Stimulated activated CD4-positive, alpha-beta T cell treated with anti-CD3 and anti-CD28 coated beads, Interleukin-4, amount 100 ng/mL, for 24 hours (primary cell): ENCODE measurements around the gene FRZB.
"Not testable (repeated sequence)": the region's sequence is repeated elsewhere in the genome, so short reads cannot be mapped to it uniquely, and the experiment has no call there.

Experiments
- DNase-seq: peaks from one replicate; pipeline ENCODE4 v3.0.0-alpha.2; 2020

FRZB gene, protein sequence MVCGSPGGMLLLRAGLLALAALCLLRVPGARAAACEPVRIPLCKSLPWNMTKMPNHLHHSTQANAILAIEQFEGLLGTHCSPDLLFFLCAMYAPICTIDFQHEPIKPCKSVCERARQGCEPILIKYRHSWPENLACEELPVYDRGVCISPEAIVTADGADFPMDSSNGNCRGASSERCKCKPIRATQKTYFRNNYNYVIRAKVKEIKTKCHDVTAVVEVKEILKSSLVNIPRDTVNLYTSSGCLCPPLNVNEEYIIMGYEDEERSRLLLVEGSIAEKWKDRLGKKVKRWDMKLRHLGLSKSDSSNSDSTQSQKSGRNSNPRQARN

DNA sequence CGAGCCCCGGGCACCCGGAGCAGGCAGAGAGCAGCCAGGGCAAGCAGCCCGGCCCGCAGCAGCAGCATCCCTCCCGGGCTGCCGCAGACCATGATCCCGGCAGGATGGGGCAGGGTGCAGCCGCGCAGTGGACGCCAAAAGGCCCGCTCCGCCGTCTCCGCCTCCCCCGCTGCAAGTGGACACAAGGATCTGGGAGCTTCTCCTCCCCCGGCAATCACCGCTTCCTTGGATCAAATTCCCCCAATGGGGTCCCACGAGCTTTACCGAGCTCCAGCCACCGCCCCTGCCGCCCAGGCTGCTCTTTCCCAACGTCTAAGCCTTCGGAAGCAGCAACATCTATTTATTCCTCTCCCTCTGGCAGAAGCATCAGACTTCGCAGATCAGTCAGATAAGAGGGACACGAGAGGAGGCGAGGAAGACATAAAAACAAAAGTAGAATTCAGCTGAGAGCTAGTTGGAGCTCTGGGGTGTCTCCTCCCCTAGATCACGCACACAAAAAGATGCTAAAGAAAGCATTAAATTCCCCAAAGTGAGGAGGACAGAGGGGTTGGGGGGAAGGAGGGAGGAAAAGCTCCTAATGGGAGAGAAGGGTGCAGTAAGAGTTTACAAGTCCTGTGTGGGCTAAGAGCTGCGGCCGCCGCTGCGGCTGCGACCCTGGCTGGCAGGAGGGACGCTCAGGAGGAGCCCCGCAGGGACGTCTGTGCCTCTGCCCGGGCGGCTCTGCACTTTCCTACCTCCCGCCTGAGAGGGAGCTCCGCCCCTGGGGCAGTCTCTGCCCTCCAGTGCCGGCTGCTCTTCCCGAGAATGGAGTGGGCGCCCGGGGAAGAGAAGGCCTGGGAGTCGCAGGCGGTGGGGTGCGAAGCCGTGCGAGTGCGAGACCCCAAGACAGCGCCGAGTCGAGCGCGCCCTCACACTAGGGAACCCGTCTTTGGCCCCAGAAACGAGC lies at the start of gene FRZB:
FRZB (minus strand) TSS at position 177 of the 946 bp plus-strand sequence; CDS start at position 92, 85 bp downstream.
- DNase-seq = no peak

DNA sequence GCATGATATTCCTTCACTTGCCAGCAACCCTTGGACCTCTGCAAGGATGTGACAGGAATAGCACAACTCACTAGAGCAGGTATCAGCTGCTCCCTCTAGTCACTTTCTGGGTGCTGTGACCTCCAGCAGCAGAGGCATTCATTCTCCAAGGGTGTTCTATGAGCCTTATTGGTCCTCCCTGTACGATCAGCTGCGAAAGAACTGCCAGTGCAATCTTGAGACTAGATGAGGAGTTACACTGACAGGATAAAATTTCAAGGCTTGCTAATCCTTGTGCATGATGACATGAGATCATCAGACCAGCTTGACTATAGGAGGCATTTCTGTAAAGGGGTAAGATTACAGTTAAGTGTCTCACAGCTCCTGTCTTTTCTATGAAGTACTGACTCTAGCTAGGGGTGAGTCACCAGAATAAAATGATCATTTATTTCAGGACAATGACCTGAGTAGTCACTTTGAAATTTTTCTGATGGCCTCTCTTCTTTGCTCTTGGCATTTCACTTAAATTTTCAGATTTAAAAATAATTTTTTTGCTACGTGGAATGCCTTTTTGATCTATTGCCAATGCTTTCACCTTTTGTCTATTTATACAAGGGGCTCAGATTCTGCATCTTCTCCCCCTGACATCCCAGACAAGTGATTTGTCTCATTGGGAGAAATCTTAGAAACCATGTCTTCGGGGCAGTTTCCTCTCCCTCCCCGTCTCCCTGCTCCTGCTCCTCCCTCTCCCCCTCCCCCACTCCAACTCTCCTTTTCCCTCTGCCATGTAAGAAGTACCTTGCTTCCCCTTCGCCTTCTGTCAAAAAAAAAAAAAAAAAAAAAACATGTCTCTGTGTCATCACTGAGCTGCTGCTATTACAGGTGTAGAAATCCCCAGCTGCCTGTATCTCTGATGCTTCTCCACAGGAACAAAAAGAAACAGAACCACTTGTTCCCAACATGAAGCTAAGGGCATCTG lies 49.2 kb upstream of the FRZB start:
- DNase-seq = no peak

DNA sequence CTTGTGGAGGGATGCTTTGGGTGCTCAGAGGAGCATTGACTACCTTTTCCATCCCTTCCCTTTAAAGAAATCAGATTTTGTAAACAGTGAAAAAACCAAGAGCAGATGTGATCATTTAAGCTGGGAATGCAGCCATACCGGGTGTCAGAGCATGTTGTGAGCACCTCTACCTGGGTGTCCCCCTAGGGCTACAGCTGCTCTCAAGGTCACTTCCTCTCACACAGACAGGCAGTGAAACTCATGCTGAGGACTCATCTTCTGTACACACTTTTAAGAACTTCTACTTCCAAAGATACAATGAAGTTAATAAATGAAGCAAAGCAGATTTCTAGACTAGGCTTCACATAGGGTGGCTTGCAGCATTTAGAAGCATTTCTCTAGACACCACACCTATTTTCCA lies 48.4 kb upstream of the FRZB start:
- no peak for DNase-seq

DNA sequence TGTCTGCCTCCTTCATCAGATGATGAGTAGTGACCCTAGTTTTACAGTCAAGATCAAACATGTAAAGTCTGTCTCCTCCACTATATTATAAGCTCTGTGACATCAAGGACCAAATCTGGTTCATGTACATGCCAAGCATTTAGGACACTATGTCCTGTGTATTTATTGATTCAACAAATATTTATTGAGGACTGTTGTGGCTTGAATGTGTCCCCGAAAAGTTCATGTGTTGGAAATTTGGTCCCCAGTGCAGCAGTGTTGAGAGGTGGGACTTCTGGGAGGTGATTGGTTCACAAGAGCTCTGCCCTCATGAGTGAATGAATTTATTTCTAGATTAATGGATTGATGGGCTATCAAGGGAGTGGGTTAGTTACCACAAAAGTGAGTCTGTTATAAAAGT lies 46.6 kb upstream of the FRZB start:
- DNase-seq = no peak

DNA sequence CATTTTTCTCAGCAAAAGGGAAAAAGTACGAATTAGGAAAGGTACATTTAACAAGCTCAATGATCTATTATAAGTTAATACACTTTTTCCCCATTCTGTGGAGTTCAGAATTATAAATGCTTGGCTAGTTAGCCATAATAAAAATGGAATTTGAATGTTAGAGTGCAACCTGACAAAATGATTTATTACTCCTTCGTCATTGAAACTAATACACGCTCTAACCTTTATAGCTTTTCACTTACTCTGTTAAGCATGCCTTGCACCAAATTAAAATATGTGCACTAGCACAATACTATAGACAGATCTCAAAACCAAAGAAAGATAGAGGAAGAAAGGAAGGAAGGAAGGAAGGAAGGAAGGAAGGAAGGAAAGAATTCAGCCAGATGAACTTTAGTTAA lies 46.1 kb upstream of the FRZB start:
- no peak for DNase-seq

DNA sequence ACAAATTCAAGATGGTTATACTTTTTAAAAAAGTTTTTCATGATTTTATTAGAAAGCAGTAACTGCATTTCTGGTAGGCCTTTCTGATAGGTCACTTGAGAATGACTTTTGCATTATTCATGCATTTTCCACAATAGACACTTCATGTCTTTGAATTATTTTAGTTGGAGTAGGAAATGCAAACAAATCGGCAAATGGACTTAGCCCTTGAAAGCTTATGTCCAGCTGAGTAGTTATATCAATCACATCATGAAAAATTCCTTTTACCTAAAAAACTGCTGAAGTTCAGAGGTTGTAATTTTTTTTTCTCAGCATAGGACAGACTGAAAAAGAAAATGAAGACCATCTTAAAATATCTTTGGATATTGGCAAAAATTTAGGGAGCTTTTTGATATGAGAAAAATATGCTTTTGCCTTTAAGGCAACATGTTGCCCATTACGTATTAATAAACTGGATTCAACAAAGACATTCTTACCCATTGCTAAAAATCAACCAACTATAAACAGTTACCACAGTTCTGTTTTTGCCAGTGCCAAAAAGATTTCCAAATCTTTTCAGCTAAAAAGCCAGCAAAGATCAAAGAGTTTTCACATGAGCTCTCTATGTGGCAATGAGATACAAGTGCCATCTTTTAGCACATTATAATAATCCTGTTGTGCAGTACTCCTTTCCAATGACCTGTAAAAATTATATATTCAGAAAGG lies 45.5 kb upstream of the FRZB start:
- no peak for DNase-seq

DNA sequence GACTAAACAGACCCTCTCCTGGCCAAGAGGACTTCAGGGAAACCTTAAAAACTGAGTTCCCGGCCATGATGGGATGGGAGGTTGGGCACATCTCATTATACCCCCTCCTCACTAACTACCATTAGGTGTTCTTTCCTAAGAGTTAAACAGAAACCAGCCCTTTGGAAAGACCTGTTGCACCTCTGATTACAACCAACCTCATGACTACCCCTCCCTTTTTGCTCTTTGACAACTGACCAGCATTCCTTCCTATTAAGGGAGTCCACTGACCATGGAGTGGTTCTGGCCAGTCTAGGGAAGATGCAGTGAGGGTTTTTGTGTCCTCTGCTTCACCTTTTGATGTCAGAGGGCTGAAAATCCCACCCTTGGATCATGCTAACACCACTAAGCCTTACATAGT lies 44.5 kb upstream of the FRZB start:
- no peak for DNase-seq

DNA sequence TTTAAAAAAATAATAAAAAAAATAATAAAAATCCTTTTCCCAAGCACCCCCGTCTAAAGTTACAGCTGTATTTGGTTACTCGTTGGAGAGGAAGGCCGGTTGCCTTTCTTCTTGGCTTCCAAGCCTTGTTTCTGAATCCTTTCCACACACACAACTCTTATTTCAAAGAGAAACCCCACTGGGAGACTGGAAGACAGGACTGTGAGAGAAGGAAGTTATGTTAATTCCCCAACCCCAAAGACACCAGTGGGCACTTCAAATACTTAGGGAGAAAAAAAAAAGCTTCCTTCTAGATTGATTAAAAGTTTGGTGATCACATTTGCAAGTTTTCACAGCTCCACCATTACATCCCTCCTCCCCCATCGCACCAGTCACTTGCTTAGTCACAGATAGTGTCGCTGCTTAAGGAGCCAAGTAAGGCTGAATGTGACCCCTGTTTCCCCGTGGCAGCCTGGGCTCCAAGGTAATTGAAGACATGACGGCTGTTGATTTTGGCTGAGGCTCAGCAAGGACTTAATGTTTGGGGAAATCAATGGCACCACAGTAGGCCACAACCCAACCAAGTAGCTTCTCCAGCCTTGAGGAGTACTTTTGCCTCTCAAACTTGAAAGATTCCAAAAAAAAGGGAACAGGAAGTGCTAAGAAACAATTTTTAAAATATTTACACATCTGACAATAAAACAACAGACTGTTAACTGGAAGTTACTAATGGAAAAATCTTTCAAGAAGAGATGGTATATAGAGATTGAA lies 40.8 kb upstream of the FRZB start:
- DNase-seq = no peak

DNA sequence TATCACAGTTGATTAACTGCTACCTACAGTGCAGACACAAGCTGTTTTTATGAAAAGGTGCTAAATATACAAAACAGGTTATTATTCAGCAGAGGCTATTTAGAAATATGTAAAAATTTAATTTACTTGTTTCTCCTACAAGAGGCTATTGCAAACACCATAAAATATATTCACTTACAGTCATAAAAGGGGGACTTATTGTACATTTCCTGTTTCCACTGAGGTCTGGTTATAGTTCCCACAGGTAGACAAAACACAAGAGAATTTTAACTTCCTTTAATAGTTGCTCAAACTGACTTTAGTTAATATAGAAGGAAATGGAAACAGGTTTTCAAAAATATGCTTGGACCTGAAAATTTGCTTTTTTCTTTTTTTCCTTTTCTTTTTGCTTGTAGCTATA lies 40.0 kb upstream of the FRZB start:
- DNase-seq = no peak

DNA sequence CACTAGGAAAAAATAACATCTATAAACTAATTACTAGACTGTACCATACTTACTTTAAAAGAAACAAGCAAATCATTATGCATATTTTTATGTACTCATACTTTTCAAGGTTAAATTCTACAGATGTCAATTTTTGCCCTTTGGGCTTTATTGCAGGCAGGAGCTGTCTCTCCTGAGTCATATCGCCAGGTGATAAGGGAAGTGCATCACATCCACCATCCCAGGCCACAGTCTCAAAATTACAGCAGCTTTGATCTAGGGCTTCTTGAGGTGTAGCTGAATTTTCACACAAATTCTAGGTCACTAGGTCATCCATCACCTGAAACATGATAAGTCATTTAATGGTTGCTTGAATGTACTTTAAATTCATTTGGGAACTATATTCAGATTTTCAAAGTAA lies 38.4 kb upstream of the FRZB start:
- no peak for DNase-seq

DNA sequence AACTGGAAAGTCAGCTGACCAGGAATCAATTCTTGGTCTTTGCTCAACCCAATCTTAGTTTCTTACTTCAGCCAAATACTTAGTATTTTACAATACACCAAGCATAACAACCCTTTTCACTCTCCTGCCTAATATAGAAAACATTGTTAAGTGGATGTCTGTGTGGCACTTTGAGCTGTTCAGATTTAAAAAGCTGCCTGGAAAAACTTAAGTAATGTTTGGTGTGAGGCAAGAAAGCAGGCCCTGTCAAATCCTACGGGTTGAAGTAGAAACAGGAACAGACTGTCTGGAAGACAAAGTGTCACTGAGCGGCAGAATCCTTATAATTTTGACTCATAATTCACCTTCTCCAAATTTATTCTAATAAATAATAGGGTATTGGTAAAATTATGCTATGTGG lies 37.1 kb upstream of the FRZB start:
- no peak for DNase-seq

DNA sequence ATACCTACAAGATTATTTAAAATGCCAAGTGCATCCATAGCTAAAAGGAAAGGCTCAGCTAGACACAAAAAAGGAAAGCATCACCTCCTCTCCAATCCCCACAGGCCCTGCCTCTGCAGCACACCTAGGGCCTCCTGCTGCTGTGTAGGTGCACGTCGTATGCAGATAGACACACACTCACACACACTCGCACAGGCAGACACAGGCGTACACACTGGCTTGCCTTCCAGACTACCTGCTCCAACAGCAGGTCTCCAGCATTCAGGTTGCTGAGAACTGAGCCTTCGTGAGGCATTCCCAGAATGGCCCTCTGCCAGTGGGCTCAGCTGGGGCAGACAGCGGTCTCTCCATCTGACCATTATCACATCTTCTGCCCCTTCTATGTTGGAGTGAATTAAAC lies 35.3 kb upstream of the FRZB start:
- no peak for DNase-seq

DNA sequence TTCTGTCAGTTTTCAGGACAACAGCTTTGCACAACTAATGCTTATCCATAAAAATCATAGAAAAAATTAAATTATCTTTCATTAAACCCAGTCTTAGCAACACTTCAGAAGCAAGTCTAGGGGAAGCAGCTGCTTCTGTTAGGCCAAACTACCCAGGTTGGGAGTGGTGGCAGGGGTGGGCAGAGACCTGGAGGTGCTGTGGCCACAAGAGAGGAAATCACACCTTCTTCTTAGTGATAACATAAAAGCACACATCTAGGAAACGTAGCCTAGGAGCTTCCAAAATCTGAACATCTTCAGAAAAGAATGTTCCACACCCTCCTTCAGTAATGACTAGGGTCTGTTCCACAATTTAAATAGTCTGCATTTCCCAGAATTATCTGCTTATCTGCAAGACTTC lies 32.3 kb upstream of the FRZB start:
- DNase-seq = no peak

DNA sequence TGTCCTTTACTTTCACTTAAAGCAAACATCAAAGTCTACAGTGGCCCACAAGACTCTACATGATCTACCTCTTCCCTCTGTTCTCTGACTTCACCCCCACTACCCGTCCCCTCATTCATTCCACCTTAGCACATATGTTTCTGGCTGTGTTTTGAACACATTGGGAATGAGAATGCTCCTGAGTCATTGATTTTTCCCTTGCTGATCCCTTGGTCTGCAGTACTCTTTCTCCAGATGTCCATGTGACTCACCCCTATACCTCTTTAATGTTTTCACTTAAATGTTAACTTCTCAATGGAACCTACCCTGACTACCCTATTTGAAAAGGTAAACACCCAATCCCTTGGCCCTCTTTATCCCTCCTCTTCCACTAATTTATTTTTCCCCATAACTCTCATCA lies 30.7 kb upstream of the FRZB start:
- no peak for DNase-seq

DNA sequence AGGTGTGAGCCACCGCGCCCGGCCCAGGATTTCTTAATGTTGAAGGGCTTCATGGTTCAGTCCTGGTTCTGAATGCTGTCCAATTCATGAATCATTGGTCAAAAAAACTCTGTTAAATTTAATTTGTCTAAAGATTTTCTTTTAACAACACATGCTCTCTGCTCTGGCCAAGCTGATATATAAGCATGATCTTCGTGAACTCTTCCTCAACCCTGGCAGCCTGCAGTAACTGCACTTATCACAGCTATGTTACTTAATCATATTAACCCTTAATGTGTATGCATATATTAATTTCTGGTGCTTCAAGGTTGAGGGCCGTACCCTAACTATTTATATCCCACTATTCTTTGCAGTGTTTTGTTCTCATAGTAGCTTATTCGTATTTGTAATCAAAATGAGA lies 29.4 kb upstream of the FRZB start:
- DNase-seq = no peak

DNA sequence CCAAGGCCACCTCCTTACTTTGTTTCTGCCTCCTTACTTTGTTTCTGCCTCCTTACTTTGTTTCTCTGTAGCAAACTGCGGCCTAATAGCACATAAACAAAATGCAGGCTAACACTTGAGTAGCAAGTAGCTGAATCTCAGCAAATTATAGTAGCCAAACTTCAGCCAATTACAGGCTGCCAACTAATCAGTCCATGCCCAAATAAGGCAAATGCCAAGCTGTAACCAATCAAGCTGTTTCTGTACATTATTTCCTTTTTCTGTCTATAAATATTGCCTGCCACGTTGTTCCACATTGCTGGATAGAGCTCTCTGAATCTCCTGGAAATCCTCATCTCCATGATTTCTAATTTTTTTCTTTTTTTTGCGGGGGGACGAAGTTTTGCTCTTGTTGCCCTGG lies 28.7 kb upstream of the FRZB start:
- DNase-seq = no peak

DNA sequence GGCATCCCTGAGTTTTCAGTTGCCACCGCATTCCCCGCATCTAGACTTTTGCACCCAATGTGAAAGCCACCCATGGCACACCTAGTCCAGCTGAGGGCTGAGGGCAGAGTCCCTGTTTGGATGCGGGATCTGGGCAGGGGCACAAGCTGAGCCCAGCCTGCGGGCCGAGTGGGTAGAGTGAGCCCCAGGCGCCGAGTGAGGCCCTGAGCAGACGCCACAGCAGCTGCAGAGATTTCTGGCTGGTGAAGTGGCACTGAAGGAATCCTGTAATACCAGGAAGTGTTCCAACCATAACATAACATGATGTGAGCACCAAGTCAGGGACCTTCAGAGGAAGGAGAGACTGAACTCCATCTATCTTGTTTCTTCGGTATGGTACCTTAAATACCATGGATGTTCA lies 27.7 kb upstream of the FRZB start:
- DNase-seq = no peak

DNA sequence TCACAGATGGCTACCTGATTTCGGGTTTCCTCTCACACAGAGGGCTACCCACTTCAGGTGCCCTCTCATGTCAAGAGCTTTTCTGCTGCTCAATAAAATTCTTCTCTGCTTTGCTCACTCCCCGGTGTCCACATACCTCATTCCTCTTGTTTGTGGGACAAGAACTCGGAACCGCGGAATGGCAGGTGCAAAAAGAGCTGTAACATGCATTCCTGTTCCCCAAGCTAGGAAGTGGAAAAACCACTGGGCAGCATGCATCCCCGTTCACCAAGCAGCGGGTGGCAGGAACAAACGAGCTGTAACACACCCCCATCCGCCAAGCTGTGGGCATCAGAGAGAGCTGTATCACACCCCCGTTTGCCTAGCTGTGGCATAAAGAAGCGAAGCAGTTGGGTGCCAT lies 27.2 kb upstream of the FRZB start:
- no peak for DNase-seq

DNA sequence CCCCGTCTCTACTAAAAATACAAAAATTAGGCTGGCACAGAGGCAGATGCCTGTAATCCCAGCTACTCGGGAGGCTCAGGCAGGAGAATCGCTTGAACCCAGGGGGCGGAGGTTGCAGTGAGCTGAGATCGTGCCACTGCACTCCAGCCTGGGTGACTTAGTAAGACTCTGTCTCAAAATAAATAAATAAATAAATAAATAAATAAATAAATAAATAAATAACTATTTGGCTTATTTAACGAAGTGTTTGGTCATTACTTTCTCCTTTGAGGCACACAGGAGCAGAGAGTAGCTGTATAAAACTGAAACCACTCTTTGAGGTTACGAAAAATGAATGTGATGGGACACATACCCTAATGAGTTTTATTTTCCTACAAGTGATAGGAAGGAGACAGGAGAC lies 26.6 kb upstream of the FRZB start:
- DNase-seq = not testable (repeated sequence)

DNA sequence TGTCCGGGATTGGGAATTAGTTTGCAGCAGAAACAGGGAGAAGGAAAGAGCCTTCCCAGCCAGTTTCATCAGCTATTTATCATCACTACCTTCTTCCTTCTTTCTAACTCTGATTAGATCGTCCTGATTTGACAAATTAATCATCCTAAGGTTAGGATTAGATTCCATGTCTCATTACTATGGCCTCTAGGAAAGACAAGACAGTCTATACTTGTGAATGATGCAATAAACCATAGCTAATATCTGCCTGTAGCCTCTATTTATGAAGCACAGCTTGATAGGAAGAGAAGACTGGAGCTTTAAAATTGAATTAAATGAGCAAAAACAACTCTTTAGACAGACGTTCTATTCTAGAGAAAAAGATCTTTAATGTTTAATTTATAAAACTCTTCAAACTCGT lies 25.2 kb upstream of the FRZB start:
- no peak for DNase-seq

DNA sequence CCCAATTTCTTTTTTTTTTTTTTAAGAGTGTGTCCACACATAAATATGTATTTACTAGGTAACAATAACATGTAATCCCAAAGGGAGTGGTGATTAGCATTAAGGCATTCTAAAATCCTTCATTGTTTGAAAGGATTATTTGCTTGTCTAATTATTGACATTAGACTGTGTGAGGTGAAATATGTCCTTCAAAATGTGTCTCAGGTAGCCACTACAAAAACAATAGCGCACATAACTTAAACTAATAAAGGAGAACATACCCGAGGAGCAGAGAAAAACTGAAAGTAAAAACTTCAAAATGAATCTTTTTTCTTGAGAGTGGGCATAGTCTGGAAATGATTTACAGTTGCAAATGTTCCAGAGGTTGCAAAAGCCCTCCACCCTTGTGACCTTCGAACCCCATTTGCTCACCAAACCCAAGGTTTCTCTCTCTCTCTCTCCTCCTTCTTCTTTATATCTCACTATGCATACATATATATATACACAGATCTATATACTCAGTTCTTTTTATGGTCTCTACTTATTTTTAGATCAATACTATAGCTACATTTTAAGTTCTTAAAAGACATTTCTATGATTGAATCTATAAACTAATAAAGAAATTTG lies 24.4 kb upstream of the FRZB start:
- DNase-seq = no peak
